Esophagus (tissue), 2 donors: ENCODE data around the gene INPP4B. TPM values are rescaled to one million over a fixed set of nuclear protein-coding genes. Genes with fewer than 3 reads are reported as not detected.

Source experiments
- H3K27ac ChIP-seq, 2 donors: one replicate each; pipeline ENCODE4 v1.5.1; 2013; ENCODE audit warnings: low read depth in 2 of 2, mild to moderate bottlenecking in 2 of 2, inconsistent platforms in 1 of 2, low read length in 1 of 2, moderate library complexity in 1 of 2
- H3K27me3 ChIP-seq, 2 donors: one replicate each; pipeline ENCODE4 v1.6.1; 2013; ENCODE audit warnings: low read length in 2 of 2, control low read depth in 1 of 2, mild to moderate bottlenecking in 1 of 2; ENCODE audit not compliant: insufficient read depth in 2 of 2, control insufficient read depth in 1 of 2
- H3K36me3 ChIP-seq, 2 donors: one replicate each; pipeline ENCODE4 v1.6.1; 2013; ENCODE audit warnings: low read length in 1 of 2; ENCODE audit not compliant: control insufficient read depth in 2 of 2, insufficient read depth in 2 of 2
- H3K4me1 ChIP-seq, 2 donors: one replicate each; pipeline ENCODE4 v1.6.1; 2013; ENCODE audit warnings: low read length in 1 of 2; ENCODE audit not compliant: control insufficient read depth in 2 of 2, insufficient read depth in 2 of 2
- H3K4me3 ChIP-seq, 2 donors: one replicate each; pipeline ENCODE4 v1.5.1; 2013; ENCODE audit warnings: low read length in 2 of 2, mild to moderate bottlenecking in 2 of 2, low read depth in 1 of 2, moderate library complexity in 1 of 2
- H3K9me3 ChIP-seq, 2 donors: one replicate each; pipeline ENCODE4 v1.6.1; 2013; ENCODE audit warnings: mild to moderate bottlenecking in 2 of 2, low read depth in 1 of 2, low read length in 1 of 2, moderate library complexity in 1 of 2; ENCODE audit not compliant: control insufficient read depth in 2 of 2, insufficient read depth in 1 of 2
- WGBS, 2 donors: extraction: QIAGEN DNeasy Blood & Tissue Kit; methylation state at CpG; one replicate each; pipeline ENCODE4 v1.1.7; 2013; 5-methylcytosine and 5-hydroxymethylcytosine counted together
- polyA plus RNA-seq, 2 donors: library from polyadenylated mRNA; stranded (reverse); fragments of 200-250 nt; gene quantifications; one replicate each; pipeline ENCODE4 v1.2.3, GENCODE V29; 2013
- donor health status: healthy with polysubstance abuse.
- donor health status: Bipolar disorder and iron deficiency.

Gene INPP4B
- 1 to 10 TPM; 2.5 to 4.4 TPM for polyA plus RNA-seq

GRCh38 chr4:142846108-142846728 is at the start of gene INPP4B:
Gene INPP4B, minus strand, starts transcription at chr4:142846301.
- Histone ChIP-seq H3K27ac (peak within 1 kb of the TSS; percentile 44 to 48), H3K36me3 (no peaks in the 10 kb centered on the region), H3K4me1 (peaks cover 0 to 3% of the 10 kb centered on the region in 2 donors), H3K4me3 (peak within 1 kb of the TSS; percentile 48 to 62), H3K9me3 (no peaks in the 10 kb centered on the region), H3K27me3 (peaks cover 0 to 8% of the 10 kb centered on the region in 2 donors)
- WGBS, 2 donors = 1% methylated on average over 44 to 55 of the region's 55 CpGs

GRCh38 chr4:142893012-142893411 is 46.9 kb upstream of the INPP4B start:
- 69 to 71% methylated on average over 3 of the region's 3 CpGs for WGBS, 2 donors

GRCh38 chr4:142886566-142886965 is 40.5 kb upstream of the INPP4B start:
- no peaks in the 10 kb centered on the region for H3K27me3 ChIP-seq
- H3K4me3 ChIP-seq = no peak overlapping the region
- no peaks in the 10 kb centered on the region for H3K36me3 ChIP-seq
- H3K4me1 ChIP-seq = no peaks in the 10 kb centered on the region
- no peaks in the 10 kb centered on the region for H3K9me3 ChIP-seq
- WGBS, 2 donors = 83 to 86% methylated on average over 5 of the region's 5 CpGs
- no peak overlapping the region for H3K27ac ChIP-seq

More at GRCh38 chr4:142893012-142893411, 46.9 kb upstream of the INPP4B start:
- peaks cover 0 to 6% of the 10 kb centered on the region in 2 donors for H3K9me3 ChIP-seq
- H3K4me1 ChIP-seq = no peaks in the 10 kb centered on the region
- H3K27me3 ChIP-seq = no peaks in the 10 kb centered on the region
- no peak overlapping the region for H3K4me3 ChIP-seq
- H3K36me3 ChIP-seq = no peaks in the 10 kb centered on the region
- H3K27ac ChIP-seq = no peak overlapping the region

GRCh38 chr4:142883040-142883832 is 37.1 kb upstream of the INPP4B start:
- no peaks in the 10 kb centered on the region for H3K27me3 ChIP-seq
- H3K36me3 ChIP-seq = no peaks in the 10 kb centered on the region
- 43 to 53% methylated on average over 4 of the region's 4 CpGs for WGBS, 2 donors
- no peak overlapping the region for H3K4me3 ChIP-seq
- H3K27ac ChIP-seq = no peak overlapping the region
- no peaks in the 10 kb centered on the region for H3K4me1 ChIP-seq
- H3K9me3 ChIP-seq = no peaks in the 10 kb centered on the region

- Histone ChIP-seq H3K27ac (no peak overlapping the region), H3K9me3 (no peaks in the 10 kb centered on the region), H3K4me1 (no peaks in the 10 kb centered on the region), H3K4me3 (no peak overlapping the region), H3K36me3 (no peaks in the 10 kb centered on the region), H3K27me3 (no peaks in the 10 kb centered on the region)
- 89 to 92% methylated on average over 5 of the region's 5 CpGs for WGBS, 2 donors
Observed at GRCh38 chr4:142882159-142882558, 36.1 kb upstream of the INPP4B start.

- Histone ChIP-seq H3K9me3 (no peaks in the 10 kb centered on the region), H3K36me3 (no peaks in the 10 kb centered on the region), H3K4me1 (no peaks in the 10 kb centered on the region), H3K27ac (no peak overlapping the region), H3K4me3 (no peak overlapping the region), H3K27me3 (no peaks in the 10 kb centered on the region)
- WGBS, 2 donors = 64 to 82% methylated on average over 2 of the region's 2 CpGs
Observed at GRCh38 chr4:142881331-142881730, 35.2 kb upstream of the INPP4B start.

- Histone ChIP-seq H3K27me3 (no peaks in the 10 kb centered on the region), H3K36me3 (no peaks in the 10 kb centered on the region), H3K9me3 (no peaks in the 10 kb centered on the region), H3K4me1 (no peaks in the 10 kb centered on the region), H3K4me3 (no peak overlapping the region), H3K27ac (no peak overlapping the region)
- WGBS, 2 donors = 76 to 78% methylated on average over 2 of the region's 2 CpGs
Observed at GRCh38 chr4:142875117-142875516, 29.0 kb upstream of the INPP4B start.

GRCh38 chr4:142874684-142875083 is 28.6 kb upstream of the INPP4B start:
- Histone ChIP-seq H3K4me3 (no peak overlapping the region), H3K9me3 (no peaks in the 10 kb centered on the region), H3K4me1 (no peaks in the 10 kb centered on the region), H3K27ac (no peak overlapping the region), H3K27me3 (no peaks in the 10 kb centered on the region), H3K36me3 (no peaks in the 10 kb centered on the region)
- 90 to 96% methylated on average over 1 of the region's 1 CpG for WGBS, 2 donors

GRCh38 chr4:142866685-142867084 is 20.6 kb upstream of the INPP4B start:
- WGBS, 2 donors = 86 to 91% methylated on average over 5 of the region's 5 CpGs
- H3K4me3 ChIP-seq = no peak overlapping the region
- no peak overlapping the region for H3K27ac ChIP-seq
- no peaks in the 10 kb centered on the region for H3K27me3 ChIP-seq
- no peaks in the 10 kb centered on the region for H3K4me1 ChIP-seq
- no peaks in the 10 kb centered on the region for H3K36me3 ChIP-seq
- no peaks in the 10 kb centered on the region for H3K9me3 ChIP-seq

- no peaks in the 10 kb centered on the region for H3K36me3 ChIP-seq
- no peak overlapping the region for H3K27ac ChIP-seq
- H3K4me1 ChIP-seq = no peaks in the 10 kb centered on the region
- WGBS, 2 donors = 95 to 97% methylated on average over 1 of the region's 1 CpG
- H3K4me3 ChIP-seq = no peak overlapping the region
- no peaks in the 10 kb centered on the region for H3K27me3 ChIP-seq
- no peaks in the 10 kb centered on the region for H3K9me3 ChIP-seq
Observed at GRCh38 chr4:142861351-142861750, 15.2 kb upstream of the INPP4B start.
